Body of pancreas (tissue), 4 donors: ENCODE data around the gene OTUD7B.

Source experiments
- CTCF ChIP-seq, 7 experiments: fragments of 450-650 bp in 4 of 7; fragments of 200-600 bp in 3 of 7; sonication (generic) in 3 of 7; IDR thresholded peaks; one replicate each; pipeline ENCODE4 v1.5.1; 2016 to 2019; ENCODE audit warnings: antibody characterized with exemption in 7 of 7
- POLR2A ChIP-seq, 3 donors: fragments of 450-650 bp; IDR thresholded peaks; one replicate each; pipeline ENCODE4 v1.6.1; 2016; ENCODE audit warnings: antibody characterized with exemption in 3 of 3, mild to moderate bottlenecking in 2 of 3

- TF ChIP-seq CTCF (IDR thresholded peaks at IDR 0.05) (no peak), POLR2A (IDR thresholded peaks at IDR 0.05) (no peak)
Observed at GRCh38 chr1:150028322-150028721, 17.8 kb upstream of the OTUD7B start.
